Activated CD4-positive, CD25-positive, alpha-beta regulatory T cell treated with anti-CD3 and anti-CD28 coated beads, Interleukin-2, amount 50 U/mL, for 16 hours (primary cell): ENCODE measurements around the gene WHRN.

Experiments
- DNase-seq: peaks from one replicate; pipeline ENCODE4 v3.0.0-alpha.2; 2020; ENCODE audit warnings: low read depth, low spot score

WHRN gene

DNA sequence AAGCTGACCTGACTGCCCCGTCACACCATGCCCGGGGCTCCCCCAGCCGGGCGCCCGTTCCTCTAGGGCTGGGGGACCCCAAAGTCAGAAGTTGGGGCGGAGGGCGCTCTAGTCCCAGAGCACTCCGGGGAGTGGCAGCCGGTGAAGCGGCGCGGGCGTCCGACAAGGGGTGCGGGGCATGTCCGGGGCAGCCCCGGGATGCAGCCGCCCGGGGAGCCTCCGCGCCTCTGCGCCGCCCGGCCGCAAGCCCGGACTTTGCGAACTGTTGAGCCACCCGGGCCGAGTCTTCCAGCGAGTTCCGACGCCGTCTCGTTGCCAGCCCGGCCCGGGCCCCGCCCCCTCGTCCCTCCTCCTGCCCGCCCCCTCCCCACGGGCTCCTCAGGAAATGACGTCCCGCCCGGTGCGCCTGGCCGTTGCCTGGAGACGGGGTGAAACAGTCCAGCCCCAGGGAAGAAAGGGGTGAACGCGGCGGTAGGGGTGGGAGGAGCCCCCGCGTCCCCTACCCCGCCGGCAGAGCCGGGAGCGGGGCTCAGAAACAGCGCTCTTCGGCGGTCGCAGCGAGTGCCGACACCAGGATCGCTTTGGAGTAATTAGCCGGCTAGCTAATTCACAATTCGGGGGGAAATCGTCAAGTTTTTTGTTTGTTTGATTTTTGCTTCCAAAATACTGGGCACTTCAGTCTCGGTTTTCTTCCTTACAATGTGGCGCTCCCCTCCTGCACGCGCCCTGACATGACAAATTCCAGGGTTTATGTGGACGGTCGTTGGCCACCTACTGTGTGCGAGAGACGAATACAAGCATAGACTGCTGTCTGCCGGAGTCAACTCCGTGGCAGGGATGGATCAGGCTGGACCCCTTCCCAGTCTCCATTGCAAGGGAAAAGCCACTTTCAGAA, at the start of gene WHRN:
TSS of gene WHRN (minus strand) at position 287 of the 895 bp plus-strand sequence. CDS start 672 bp downstream, outside the sequence.
- DNase-seq = peak; percentile 79

DNA sequence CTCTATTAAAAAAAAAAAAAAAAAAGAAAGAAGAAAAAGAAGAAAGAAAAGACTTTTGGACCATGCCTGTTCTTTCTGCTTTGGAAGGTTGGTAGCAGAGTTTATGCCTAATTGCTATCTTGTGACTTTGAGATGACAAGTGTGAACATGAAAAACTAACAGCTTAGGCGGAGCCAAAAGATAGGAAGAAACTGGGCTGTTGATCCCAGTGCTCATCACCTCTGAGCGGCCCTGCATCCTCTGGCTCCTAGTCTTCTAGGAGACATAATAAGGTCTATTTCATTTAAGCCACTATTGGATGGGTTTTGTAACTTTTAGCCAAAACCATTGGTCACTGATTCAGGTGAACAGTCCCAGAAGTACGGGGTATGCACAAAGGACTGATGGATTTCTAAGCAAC, 47.9 kb upstream of the WHRN start:
- no peak for DNase-seq

DNA sequence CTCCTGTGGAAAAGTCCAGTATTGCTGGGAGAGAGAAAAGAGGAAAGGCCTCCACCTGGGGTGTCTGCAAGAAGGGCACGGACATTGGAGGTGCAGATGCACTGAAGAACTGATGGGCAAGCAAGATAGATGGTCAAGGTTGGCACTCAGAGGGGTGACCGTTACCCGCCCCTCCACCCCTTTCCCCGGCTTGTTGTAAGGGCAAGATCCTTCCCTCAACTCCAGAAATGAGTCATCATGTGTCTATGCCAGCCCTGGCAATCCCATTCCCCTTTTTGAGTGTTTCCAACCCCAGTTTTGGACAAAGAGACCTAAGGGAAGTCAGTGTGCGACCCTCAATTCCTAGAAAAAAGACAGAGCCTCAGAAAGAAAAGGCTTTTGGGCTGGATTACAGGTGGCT, 47.4 kb upstream of the WHRN start:
- DNase-seq = no peak

DNA sequence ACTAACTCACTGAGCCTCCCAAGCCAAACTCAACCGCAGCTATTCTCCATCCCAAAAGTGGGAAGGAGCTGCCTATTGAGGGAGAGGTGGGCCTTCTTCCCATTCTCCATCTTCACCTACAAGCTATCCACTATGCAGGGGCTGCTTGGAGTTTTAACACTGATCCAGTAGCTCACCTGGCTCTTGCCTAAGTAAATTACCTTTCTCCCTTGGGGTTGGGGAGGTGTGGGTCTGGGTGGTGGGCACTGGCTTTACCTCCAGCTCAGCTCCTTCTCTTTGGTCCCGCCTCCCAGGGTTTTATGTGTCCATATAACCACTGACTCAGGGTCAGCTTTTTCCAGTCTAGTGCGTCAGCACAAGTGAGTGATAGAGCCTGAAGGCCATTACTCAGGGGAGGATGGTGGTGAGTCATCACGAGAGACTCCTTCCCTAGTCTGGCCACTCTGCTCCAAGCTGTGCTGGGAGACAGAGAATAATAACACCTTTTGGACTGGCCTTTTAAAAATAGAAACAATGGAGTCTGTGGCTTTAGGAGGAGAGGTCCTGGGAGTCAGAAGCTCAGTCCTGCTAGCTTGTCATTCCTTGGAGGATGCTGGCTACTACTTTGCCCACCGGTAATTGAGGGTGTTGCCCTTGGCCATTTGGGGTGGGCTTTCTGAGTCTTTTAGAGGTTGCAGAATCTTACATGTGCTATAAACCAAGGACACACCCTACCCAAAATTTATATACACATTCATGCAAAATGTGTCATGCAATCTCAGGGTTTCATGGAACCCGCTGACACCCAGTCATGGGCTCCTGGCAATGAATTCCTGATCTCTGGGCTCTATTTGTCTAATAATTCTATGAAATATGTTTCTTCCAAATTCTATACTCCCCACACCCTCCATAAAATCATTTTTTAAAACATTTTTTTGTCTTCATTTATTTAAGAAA, 46.7 kb upstream of the WHRN start:
- DNase-seq = no peak

DNA sequence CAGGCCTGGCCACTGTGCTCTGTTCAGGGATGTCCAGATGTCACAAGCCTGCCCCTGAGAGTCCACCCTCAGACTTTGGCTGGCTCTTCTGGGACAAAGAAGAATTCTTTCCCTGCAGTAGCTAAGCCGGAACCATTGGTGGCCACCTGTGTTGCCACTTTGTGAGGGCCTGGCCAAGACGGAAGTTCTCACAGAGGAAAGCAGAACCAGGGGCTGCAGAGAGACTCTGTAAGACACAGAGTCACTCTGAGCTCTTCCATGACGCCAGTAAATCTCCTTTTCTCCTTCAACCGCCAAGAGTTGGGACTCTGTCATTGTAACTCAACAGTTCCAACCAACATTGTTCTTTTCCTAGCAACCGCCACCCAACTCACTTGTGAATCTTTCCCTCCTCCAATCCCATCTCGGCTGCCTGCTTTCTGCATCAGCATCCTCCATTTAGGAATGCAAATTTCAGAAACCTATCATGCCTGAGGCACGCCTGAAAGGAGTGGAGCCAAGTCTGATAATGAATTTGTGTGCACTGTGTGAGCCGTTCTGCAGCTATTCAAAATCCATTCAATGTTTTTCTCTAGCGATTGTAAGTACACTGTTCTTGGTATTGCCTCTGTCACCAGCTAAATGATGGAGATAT, 44.5 kb upstream of the WHRN start:
- no peak for DNase-seq

DNA sequence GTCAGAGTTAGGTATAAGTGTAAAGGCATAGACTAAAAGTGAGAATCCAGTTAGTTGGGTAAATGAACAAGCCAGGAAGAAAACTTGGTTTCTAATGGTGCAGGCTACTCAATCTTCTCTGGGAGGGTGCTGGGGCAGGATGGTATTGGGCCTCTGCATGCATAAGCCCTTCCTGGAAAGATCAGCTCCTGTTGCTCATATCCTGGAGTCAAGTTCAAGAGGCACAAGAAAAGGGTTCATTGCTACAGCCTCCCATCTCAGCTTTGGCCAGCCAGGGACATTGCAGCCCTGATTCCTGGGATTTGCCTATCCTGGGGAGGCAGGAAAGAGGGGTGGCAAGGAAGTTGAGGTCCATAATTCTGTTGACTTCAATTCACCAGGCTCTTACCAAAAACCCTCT, 41.6 kb upstream of the WHRN start:
- no peak for DNase-seq

DNA sequence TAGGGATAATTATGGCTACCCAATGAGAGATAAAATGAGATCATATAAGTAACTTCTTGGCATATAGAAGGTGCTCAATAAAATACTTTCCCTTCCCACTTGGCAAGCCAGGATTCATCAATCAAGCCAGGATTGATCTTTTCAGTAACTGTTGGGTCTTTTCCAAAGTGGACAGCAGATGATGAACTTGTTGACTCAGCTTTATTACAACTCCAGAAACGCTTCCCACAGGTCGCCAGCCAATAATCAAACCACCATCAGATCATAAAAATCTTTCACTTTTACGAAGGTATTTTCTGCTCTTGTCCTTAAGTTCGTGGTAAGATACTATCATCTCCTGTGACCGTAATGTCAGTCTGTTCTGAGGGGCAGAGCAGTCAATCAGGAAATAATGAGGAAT, 39.8 kb upstream of the WHRN start:
- no peak for DNase-seq

DNA sequence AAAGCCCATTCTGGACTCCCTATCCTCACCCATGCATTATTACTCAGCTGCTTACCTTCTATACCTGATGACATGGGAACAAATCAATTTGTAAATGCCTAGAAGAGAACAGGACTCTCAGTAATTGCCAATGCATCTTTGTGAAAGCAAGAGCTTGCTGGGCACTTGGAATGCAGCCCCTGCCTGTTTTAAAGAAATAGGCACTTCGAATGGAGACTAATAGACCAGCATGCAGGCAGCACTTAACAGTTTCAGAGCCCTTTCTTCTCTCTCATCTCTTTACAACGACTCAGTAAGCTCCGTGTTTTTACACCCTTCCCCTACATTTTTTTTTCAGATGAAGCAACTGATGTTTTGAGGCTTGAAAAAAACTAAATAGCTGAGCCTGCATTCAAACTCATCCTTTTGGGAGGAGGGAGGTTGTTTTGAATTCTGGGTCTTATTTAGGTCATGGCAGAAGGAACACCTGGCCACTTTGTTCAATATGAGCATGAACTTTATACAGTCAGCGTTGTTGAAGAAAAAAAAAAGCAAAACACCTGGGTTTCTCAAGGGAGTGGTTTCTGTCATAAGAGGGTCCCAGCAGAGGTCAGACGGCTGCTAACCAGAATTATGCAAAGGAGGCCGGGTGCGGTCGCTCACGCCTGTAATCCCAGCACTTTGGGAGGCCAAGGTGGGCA, 34.6 kb upstream of the WHRN start:
- no peak for DNase-seq

DNA sequence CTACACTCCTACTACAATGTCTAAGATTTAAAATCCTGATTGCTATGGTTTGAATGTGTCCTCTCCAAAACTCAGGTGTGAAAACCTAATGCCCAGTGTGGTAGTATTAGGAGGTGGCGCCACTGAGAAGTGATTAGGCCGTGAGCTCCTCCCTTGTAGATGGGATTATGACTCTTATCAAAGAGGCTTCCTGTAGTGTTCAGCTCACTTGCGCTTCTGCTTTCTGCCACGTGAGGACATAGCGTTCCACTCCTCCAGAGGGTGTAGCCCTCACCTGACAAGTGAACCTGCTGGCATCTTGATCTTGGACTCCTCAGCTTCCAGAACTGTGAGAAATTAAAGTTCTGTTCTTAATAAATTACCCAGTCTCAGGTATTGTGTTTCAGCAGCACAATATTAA, 33.0 kb upstream of the WHRN start:
- no peak for DNase-seq

DNA sequence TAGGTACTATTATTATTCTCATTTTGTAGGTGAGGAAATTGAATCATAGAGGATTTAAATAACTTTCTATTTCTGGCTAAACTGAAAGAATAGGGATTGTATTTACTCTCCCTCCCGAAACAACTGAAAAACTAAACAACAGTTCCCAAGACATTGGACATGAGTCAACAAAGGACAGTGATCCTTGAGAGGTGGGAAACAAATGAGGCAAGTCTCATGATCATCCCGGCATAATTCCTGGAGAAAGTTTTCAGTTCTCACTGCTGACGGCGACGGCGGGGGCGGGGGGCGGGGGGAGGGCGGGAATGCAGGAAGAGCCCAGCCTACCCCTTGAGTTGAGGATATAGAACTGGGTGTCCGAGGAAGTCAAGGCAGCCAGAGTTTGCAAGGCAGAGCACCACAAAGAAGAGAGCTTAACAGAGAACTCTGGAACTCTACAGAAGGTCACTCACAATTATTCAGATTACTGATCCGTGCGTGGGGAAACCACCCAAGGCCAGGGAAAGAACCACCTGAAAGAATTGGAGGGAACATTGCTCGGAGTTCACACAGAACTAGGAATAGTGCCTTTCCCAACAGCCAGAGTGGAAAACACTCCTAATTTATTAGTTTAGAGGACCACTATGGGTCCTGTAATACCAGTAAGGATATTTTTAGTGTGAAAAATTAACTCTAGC, 27.4 kb upstream of the WHRN start:
- DNase-seq = no peak

DNA sequence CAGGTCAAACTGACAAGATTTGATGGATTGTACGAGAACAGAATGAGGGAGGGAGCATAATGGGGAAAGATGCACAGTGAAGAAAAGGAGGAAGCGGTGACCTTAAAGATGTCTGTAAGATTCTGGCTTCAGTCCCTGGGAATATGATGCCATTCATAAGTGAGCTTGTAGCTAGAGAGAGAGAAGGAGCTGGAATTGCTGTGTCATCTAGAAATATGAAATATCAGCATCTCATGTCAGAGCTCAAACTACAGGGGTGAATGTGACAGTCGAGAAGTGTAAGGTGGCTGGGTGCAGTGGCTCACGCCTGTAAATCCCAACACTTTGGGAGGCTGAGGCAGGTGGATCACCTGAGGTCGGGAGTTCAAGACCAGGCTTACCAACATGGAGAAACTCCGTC, 24.0 kb upstream of the WHRN start:
- no peak for DNase-seq

DNA sequence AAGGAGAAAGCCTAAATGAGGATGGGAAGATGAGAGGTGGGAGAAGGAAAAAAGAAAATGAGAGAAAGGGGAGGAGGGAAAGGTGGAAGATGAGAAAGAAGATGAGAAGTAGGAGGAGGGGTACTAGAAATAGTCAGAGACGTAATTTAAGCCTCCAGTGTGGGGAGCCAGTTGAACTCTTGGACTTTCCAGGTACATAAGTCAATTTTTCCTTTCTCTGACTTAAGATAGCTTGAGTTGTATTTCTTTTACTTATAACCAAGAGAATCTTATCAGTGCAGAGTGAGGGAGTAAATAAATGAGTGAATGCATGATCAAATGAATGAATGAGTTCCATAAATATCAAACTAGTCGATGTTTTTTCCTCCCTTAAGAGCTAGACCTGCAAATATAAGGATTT, 21.5 kb upstream of the WHRN start:
- no peak for DNase-seq

DNA sequence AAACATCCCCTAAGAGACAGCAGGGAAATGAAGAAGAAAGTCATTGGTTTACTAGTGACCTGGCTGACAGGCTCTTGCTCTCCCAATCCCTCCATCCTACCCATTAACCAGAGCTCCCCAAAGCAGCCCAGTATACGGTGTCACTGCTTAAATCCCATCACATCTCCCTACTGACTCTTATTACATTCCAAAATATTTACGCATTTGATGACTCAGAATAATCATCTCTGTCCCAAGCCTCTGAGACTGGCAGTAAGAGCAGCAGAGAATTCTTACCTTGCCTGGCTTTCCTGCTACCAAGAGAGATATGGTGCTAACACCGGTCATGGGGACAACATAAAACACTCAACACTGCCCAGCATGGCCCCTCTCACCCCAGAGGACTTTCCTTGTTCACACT, 20.2 kb upstream of the WHRN start:
- no peak for DNase-seq

DNA sequence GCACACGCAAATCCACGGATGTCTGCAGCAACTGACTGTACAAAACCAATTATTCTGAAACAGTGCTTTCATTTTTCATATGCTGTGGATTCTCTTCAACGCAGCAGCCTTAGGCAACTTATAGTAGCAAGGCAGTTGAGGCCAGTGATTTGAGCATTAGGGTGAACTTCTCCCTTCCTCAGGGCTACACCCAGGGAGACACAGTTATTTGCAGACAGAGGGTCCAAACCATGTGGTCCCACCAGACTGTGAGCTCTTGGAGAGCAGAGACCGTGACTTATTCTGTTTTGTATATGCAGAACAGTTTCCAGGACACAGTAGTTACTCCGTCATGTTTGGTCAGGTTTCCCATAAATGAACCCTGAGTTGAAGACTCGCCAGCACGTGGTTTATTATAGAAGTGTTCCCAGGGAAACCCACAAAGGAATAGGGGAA, 19.0 kb upstream of the WHRN start:
- DNase-seq = no peak

DNA sequence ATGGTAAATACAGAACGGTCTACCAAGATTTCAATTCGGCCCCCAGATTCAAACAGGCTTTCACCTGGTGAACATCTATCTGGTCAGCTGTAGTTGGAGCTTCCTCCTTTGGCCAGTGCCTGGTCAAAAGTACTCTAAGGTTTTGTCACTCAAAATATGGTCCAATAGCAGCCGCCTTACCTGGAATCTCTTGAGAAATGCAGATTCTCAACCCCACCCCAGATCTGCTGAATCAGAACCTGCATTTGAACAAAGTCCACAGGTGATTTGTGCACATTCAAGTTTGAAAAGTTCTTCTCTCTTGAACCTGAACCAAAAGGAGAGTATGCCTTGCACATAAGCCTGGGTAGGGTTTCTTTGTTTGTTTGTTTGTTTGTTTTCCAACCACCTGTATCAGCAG, 17.6 kb upstream of the WHRN start:
- no peak for DNase-seq

DNA sequence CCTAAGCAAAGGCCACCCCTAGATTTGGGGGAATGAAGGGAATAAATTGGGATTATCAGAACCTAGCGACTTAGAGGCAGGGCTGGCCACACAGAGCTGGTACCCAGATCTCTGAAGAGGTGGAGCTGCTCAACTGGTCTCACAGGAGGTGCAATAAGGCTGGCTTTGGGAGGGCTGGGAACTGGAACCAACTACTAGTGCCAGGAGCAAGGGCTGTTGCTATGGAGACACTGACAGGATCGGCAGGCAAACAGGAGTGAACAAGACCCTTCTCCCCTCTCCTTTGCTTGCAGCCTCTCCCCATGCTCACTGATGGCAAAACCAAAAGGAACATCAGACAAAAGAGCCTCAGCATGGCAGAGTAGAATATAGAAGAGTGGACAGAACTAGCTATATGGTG, 17.0 kb upstream of the WHRN start:
- no peak for DNase-seq

DNA sequence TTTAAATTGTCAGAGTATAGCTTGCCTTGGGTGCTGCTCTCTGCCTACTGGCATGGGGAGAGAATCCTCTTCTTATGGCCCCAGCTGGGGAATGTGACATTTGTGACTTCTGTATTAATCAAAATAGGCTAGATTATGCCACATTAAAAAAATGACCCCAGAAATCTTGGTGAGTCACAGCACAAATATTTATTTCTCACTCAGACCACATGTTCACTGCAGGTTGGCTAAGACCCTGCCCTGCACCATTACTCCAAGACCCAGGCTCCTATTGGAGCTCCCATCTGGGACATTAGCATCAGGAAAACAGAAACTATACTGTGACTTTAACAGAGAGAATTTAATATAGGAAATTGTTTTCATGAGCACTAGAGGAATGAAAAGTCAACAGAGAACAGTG, 16.6 kb upstream of the WHRN start:
- no peak for DNase-seq

DNA sequence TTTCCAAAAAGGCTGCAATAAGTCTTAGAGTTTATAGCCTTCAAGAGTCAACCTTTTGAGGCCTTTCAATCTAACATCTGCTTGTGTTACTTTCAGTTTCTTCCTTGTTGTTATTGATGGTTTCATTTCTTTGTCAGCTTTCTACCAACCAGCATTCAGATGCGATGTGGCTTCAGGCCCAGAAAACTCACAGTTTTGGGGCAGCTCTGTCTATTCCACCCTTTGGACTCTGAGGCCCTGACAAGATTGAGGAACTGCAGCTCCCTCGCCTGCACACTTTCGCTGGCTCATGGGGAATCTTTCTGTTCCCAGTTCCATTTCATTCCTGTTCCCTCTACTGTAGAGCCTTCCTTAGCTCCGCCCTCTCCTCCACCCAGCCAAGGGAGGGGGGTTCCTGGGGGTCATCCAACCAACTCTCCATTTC, 13.3 kb upstream of the WHRN start:
- no peak for DNase-seq

DNA sequence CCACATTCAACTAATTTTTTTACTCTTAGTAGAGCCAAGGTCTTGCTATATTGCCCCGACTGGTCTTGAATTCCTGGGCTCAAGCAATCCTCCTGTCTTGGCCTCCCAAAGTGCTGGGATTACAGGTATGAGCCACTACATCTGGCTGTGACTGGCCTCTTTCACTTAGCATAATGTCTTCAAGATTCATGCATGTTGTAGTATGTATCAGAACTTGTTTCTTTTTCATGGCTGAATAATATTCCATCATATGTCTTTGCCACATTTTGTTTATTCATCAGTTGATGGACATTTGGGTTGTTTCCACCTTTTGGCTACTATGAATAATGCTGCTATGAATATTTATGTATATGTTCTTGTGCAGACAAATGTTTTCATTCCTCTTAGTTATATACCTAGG, 12.8 kb upstream of the WHRN start:
- DNase-seq = no peak

DNA sequence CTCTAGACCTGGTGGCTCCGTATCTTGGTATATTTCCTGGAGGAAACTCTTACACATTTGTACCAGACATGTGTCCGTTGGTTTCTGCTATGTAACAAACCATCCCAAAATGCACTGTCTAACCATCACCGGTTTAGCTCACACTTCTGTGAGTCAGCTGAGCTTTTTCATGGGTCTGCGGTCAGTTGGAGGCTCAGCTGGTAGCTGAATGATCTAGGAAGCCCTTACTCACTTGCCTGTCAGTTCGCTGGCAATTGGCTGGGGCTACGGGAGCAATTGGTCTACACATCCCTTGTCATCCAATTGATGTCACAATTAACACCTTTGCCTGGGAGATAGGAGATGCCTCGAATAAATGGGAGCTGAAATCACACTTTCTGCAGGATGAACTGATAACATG, 11.6 kb upstream of the WHRN start:
- DNase-seq = no peak

DNA sequence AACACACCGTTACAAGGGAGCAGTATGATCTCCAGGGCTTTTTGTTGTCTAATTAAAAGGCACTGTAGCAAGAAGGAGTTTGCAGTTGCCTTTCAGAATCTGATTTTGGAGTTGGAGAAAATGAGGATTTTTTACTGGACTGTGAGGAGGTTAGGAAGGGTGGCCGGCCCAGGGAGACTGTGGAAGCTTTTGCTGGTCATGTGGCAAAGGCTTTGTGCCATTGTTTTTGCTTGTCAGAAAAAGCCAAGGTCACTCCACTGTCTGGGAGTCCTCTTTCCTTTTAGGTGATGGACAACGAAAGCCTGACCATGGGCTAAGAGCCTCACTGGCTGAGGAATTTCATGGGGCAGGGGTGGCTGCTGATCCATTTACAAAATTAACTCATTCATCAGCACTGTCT, 10.3 kb upstream of the WHRN start:
- DNase-seq = no peak
